Measurements from ENCODE around the gene TBRG4. TPM values are rescaled to one million over a fixed set of nuclear protein-coding genes. Genes with fewer than 3 reads are reported as not detected.
"Not testable (repeated sequence)": the region's sequence is repeated elsewhere in the genome, so short reads cannot be mapped to it uniquely, and the experiment has no call there.

TBRG4 gene
- total RNA-seq, 1 donor from 2014 or later = 73.0 TPM

DNA sequence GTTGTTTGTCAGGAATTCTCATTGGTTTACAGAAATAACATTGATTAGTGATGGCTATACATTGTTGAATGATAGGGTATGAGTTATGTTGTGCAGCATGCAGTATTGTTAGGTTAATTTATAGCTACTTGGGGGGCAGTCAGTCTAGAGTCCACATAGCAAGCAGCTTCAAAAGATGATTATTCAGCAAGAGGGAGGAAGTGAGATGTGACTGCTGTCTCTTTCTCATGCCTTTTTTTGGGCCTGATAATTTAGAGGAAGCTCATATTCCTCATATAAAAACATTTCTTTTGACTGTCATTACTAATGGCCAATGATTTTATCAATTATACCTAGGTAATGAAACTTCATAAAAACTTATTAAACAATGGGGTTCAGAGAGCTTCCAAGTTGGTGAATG, 3.4 kb upstream of the TBRG4 start:
- Mint-ChIP-seq H3K4me3 (ENCODE audit: low read depth) (no peak overlapping the region), H3K9me3 (ENCODE audit: low read depth) (no peaks in the 10 kb centered on the region), H3K4me1 (ENCODE audit: low read depth) (peaks cover 11% of the 10 kb centered on the region), H3K27me3 (peaks cover 38% of the 10 kb centered on the region), H3K36me3 (ENCODE audit: insufficient read depth) (no peaks in the 10 kb centered on the region), H3K27ac (no peak overlapping the region)
- no peak for DNase-seq (ENCODE audit: low spot score, unreplicated experiment)
- TF ChIP-seq, protein P1, sequence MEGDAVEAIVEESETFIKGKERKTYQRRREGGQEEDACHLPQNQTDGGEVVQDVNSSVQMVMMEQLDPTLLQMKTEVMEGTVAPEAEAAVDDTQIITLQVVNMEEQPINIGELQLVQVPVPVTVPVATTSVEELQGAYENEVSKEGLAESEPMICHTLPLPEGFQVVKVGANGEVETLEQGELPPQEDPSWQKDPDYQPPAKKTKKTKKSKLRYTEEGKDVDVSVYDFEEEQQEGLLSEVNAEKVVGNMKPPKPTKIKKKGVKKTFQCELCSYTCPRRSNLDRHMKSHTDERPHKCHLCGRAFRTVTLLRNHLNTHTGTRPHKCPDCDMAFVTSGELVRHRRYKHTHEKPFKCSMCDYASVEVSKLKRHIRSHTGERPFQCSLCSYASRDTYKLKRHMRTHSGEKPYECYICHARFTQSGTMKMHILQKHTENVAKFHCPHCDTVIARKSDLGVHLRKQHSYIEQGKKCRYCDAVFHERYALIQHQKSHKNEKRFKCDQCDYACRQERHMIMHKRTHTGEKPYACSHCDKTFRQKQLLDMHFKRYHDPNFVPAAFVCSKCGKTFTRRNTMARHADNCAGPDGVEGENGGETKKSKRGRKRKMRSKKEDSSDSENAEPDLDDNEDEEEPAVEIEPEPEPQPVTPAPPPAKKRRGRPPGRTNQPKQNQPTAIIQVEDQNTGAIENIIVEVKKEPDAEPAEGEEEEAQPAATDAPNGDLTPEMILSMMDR (IDR thresholded peaks at IDR 0.05; ENCODE audit: unreplicated experiment) = no peak

DNA sequence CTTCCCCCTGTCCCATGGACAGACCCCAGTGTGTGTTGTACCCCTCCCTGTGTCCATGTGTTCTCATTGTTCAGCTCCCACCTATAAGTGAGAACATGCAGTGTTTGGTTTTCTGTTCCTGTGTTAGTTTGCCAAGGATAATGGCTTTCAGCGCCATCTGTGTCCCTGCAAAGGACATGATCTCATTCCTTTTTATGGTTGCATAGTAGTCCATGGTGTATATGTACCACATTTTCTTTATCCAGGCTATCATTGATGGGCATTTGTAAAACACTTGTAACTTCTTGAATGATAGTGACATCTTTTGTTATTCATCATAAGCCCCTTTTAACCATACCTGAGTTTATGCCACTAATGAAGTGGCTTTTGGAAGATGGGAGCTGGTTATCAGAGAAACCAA, 2.8 kb upstream of the TBRG4 start:
- DNase-seq (ENCODE audit: low spot score, unreplicated experiment); H3K27ac Mint-ChIP-seq; H3K4me3 Mint-ChIP-seq (ENCODE audit: low read depth); H3K36me3 Mint-ChIP-seq (ENCODE audit: insufficient read depth); H3K9me3 Mint-ChIP-seq (ENCODE audit: low read depth): not testable (repeated sequence)
- H3K4me1 Mint-ChIP-seq (ENCODE audit: low read depth) = peaks cover 11% of the 10 kb centered on the region
- H3K27me3 Mint-ChIP-seq = peaks cover 38% of the 10 kb centered on the region

DNA sequence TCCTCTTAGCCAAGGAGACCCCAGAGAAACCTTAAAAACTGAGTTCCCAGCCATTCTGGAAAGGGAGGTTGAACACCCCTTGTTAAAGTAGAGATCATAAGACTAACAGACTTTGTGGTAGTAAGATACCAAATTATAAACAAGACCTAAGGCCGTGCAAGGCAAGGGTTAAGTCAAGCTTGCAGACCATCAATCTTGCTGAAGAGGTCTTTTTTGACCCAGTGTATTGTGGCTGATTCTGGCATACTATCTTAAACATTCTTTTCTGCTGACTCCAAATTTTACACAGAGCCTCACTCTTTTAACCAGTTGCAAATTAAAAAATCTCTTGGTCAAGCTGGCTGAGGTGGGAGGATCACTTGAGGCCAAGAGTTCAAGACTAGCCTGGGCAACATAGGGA, 1.2 kb upstream of the TBRG4 start:
- Mint-ChIP-seq H3K4me3 (ENCODE audit: low read depth) (peak overlapping the region; percentile 93), H3K27me3 (peaks cover 37% of the 10 kb centered on the region), H3K27ac (peak overlapping the region; percentile 99), H3K36me3 (ENCODE audit: insufficient read depth) (peaks cover 7% of the 10 kb centered on the region), H3K9me3 (ENCODE audit: low read depth) (no peaks in the 10 kb centered on the region), H3K4me1 (ENCODE audit: low read depth) (peaks cover 11% of the 10 kb centered on the region)
- TF ChIP-seq, protein P1 (IDR thresholded peaks at IDR 0.05; ENCODE audit: unreplicated experiment) = no peak
- DNase-seq (ENCODE audit: low spot score, unreplicated experiment) = no peak

DNA sequence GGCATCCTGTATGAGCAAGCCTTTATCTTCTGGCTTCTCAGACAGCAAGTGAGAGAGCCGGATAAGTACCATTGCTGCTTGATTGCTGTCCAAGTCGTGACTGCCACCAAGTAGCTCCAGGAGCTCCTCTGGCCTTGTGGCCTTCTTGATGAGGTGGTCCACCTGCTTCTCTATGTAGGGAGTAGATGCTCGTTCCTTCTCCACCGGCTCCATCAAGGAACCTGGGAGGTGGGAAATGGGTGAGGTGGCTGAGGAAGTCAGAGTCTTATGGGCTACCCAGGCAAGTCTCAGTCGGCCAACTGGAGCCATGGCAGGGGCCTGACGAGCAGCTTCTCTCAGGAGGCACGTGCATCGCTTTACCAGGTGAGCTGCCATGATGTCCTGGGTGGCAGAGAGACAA, 2.6 kb downstream of the TBRG4 start:
- Mint-ChIP-seq H3K9me3 (ENCODE audit: low read depth) (no peaks in the 10 kb centered on the region), H3K27ac (no peak overlapping the region), H3K27me3 (peaks cover 3% of the 10 kb centered on the region), H3K36me3 (ENCODE audit: insufficient read depth) (peaks cover 11% of the 10 kb centered on the region), H3K4me3 (ENCODE audit: low read depth) (peak overlapping the region; percentile 26), H3K4me1 (ENCODE audit: low read depth) (peaks cover 11% of the 10 kb centered on the region)
- DNase-seq (ENCODE audit: low spot score, unreplicated experiment) = no peak
- TF ChIP-seq, protein P1 (IDR thresholded peaks at IDR 0.05; ENCODE audit: unreplicated experiment) = no peak

DNA sequence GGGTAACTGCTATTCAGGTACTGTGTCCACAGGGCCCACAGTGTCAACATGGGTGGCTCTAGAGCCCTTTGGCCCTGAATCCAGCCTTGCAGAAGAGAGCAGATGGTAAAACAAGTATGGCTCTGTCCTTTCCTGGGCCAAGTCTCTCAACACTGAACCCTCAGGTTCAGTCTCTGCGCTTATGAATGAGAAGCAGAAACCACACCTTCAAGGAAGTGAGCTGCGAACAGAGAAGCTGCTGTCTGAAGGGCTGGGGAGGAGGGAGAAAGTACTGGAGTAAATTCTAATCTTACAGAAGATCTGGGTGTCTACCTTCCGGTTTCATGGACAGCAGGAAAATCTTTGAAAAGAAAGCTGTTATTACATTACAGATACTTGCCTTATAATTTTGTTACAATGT, 4.1 kb downstream of the TBRG4 start:
- Mint-ChIP-seq H3K4me3 (ENCODE audit: low read depth) (no peak overlapping the region), H3K27me3 (no peaks in the 10 kb centered on the region), H3K27ac (no peak overlapping the region), H3K36me3 (ENCODE audit: insufficient read depth) (peaks cover 11% of the 10 kb centered on the region), H3K9me3 (ENCODE audit: low read depth) (no peaks in the 10 kb centered on the region), H3K4me1 (ENCODE audit: low read depth) (peaks cover 9% of the 10 kb centered on the region)
- DNase-seq (ENCODE audit: low spot score, unreplicated experiment) = no peak
- TF ChIP-seq, protein P1 (IDR thresholded peaks at IDR 0.05; ENCODE audit: unreplicated experiment) = no peak

DNA sequence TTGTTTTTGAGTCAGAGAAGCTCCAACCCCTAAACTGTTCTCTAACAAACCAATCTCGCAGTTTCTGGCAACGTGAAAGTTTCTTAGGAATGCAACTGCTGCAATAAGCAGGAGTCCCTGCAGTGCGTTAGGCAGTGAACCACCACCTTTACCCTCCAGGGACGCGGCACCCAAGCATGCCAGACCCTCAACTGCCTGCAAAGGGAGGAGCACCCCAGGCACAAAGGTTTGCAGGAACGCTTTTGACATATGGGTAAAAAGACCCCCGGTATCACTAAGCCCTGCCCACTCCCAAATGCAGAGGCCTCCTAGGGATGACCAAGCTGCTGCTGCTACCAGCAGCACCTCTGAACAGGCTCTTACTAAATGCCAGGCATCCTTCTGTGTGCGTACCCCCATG, 4.7 kb downstream of the TBRG4 start:
- H3K4me1 Mint-ChIP-seq (ENCODE audit: low read depth) = peaks cover 8% of the 10 kb centered on the region
- peaks cover 11% of the 10 kb centered on the region for H3K36me3 Mint-ChIP-seq (ENCODE audit: insufficient read depth)
- no peak overlapping the region for H3K4me3 Mint-ChIP-seq (ENCODE audit: low read depth)
- TF ChIP-seq, protein P1 (IDR thresholded peaks at IDR 0.05; ENCODE audit: unreplicated experiment) = no peak
- no peak overlapping the region for H3K27ac Mint-ChIP-seq
- H3K9me3 Mint-ChIP-seq (ENCODE audit: low read depth) = no peaks in the 10 kb centered on the region
- no peak for DNase-seq (ENCODE audit: low spot score, unreplicated experiment)
- no peaks in the 10 kb centered on the region for H3K27me3 Mint-ChIP-seq
